C4-2B (cell line): Measurements from ENCODE around the gene ERC2.

Source experiments
- H3K27ac ChIP-seq: fragments of 450-650 bp; 2 replicates; pipeline ENCODE4 v1.5.1; 2017
- CTCF ChIP-seq: fragments of 450-650 bp; conservative IDR thresholded peaks from 2 replicates; pipeline ENCODE4 v1.5.1; 2017; ENCODE audit warnings: mild to moderate bottlenecking
- ZFX ChIP-seq: fragments of 450-650 bp; IDR thresholded peaks from 2 replicates; pipeline ENCODE4 v1.6.1; 2017

Gene ERC2

GRCh38 chr3:55795746-55796145, 672.5 kb downstream of the ERC2 start:
- peak overlapping the region; percentile 20; the same call in 1 of the 2 replicates for H3K27ac ChIP-seq

GRCh38 chr3:55795296-55795695, 673.0 kb downstream of the ERC2 start:
- TF ChIP-seq ZFX: no peak
- TF ChIP-seq CTCF: no peak
- peak overlapping the region; percentile 20; the same call in 1 of the 2 replicates for H3K27ac ChIP-seq

More at GRCh38 chr3:55795746-55796145, 672.5 kb downstream of the ERC2 start:
- no peak for TF ChIP-seq ZFX
- TF ChIP-seq CTCF: no peak

- TF ChIP-seq ZFX (no peak), CTCF (no peak)
Observed at GRCh38 chr3:55792742-55793141, 675.5 kb downstream of the ERC2 start.

GRCh38 chr3:55792009-55792408, 676.3 kb downstream of the ERC2 start:
- TF ChIP-seq ZFX (no peak), CTCF (no peak)
- H3K27ac ChIP-seq: no peak overlapping the region

More at GRCh38 chr3:55792742-55793141, 675.5 kb downstream of the ERC2 start:
- no peak overlapping the region for H3K27ac ChIP-seq

GRCh38 chr3:55790596-55791350, 677.5 kb downstream of the ERC2 start:
- TF ChIP-seq ZFX (no peak), CTCF (no peak)

GRCh38 chr3:55789516-55789915, 678.8 kb downstream of the ERC2 start:
- TF ChIP-seq ZFX: no peak
- TF ChIP-seq CTCF: no peak
- peak overlapping the region; percentile 77 for H3K27ac ChIP-seq

More at GRCh38 chr3:55790596-55791350, 677.5 kb downstream of the ERC2 start:
- peak overlapping the region; percentile 77 for H3K27ac ChIP-seq

- peak overlapping the region; percentile 91 for H3K27ac ChIP-seq
- no peak for TF ChIP-seq CTCF
- TF ChIP-seq ZFX: no peak
Observed at GRCh38 chr3:55782807-55783206, 685.5 kb downstream of the ERC2 start.
